ENCODE results near the gene CARD6. TPM values are rescaled to one million over a fixed set of nuclear protein-coding genes. Genes with fewer than 3 reads are reported as not detected.

The CARD6 gene
- total and polyA plus RNA-seq, 2 of the 13 experiments (the other 11 are each of a cell fraction or from before 2014, with no cell fraction given) = 0.33 to 1.4 TPM

- BruUV-seq (replicated peaks) = no TSS peak
- H3K79me2 ChIP-seq (ENCODE audit: insufficient read depth, low read length) = peaks cover 27% of the 10 kb centered on the region
- ChIA-PET CTCF (ENCODE audit: low intra/inter-chr PET ratio, low total read pairs) (no interaction called here), POLR2A (interaction anchor here (1.1 to 1.7 kb wide), 2 partner anchors 10 to 42 kb away, joined by 3 to 5 read pairs; no protein-coding TSS in a partner anchor)
- H3K9ac ChIP-seq (ENCODE audit: insufficient read depth, low read depth, low read length) = peak overlapping the region; percentile 97
- intact Hi-C loops (cut with micrococcal nuclease; ENCODE audit: unreplicated experiment) (loop anchor here (1.0 to 2.0 kb wide), 3 partner anchors 35 to 79 kb away; partner anchors contain the start of genes PRKAA1 and TTC33), in situ Hi-C loops (cut with HindIII; ENCODE audit: extremely low pct_ligation_motif_present, low pct_unique_long_range_greater_than_20kb) (loop anchor here (5.0 kb wide), 1 partner anchor 76 kb away; the partner anchor contains the start of gene TTC33)
- peaks cover 50% of the 10 kb centered on the region for H3K4me1 ChIP-seq (ENCODE audit: insufficient read depth, low read length)
- H4K20me1 ChIP-seq (ENCODE audit: insufficient read depth, low read length) = peaks cover 50% of the 10 kb centered on the region
- 5% methylated on average over 13 of the region's 13 CpGs for WGBS (ENCODE audit: low lambda C conversion rate)
- no peaks in the 10 kb centered on the region; a peak in 1 of 5 replicates for H3K27me3 ChIP-seq (ENCODE audit: control insufficient read depth in 1 of 2, insufficient read depth in 2 of 2, low read length in 2 of 2)
- H3K27ac ChIP-seq (ENCODE audit: extremely low read length, insufficient read depth, low read length) = peak overlapping the region; percentile 84
- H3K36me3 ChIP-seq (replicated peaks in 1 of 2; ENCODE audit: control insufficient read depth in 1 of 2, insufficient read depth in 2 of 2, low read length in 2 of 2) = peaks cover 13 to 53% of the 10 kb centered on the region in 2 experiments
- FAIRE-seq (no peak), DNase-seq (ENCODE audit: low spot score) (no peak), ATAC-seq (no peak)
- no peak for TF ChIP-seq RNF2 (conservative IDR thresholded peaks at IDR 0.05; ENCODE audit: low read depth)
- TF ChIP-seq POLR2A (IDR thresholded peaks at IDR 0.05; ENCODE audit: insufficient read depth in 1 of 2, low read depth in 2 of 2, low read length in 2 of 2) = 0 out of 4 replicates have a peak, but pooled peaks of 1 of the 2 experiments have one; percentile 11
- TF ChIP-seq KMT2A (CRISPR knock-in tag; IDR thresholded peaks at IDR 0.05) = peak; percentile 34; the same call in 1 of the 2 replicates
- 0 out of 2 replicates have a peak, but pooled peaks have one; percentile 65 for TF ChIP-seq ZNF670 (CRISPR knock-in tag; IDR thresholded peaks at IDR 0.05; ENCODE audit: borderline replicate concordance)
- H3K4me2 ChIP-seq (ENCODE audit: low read depth, low read length) = peak overlapping the region; percentile 92
- no peak overlapping the region for H2AFZ ChIP-seq (ENCODE audit: low read length)
- peak overlapping the region; percentile 61 to 82 (median 82) for H3K4me3 ChIP-seq (replicated peaks in 1 of 3; ENCODE audit: insufficient read depth in 1 of 3, low read depth in 2 of 3, low read length in 3 of 3)
- no peaks in the 10 kb centered on the region for H3K9me3 ChIP-seq (ENCODE audit: low read length)
Observed at GRCh38 chr5:40833712-40834229, 7.4 kb upstream of the CARD6 start.

GRCh38 chr5:40834391-40834848 is 6.7 kb upstream of the CARD6 start:
- TSS peak; percentile 69 for BruUV-seq (replicated peaks)
- WGBS (ENCODE audit: low lambda C conversion rate) = under 1% methylated on average over 13 of the region's 21 CpGs
- TF ChIP-seq POGZ (CRISPR knock-in tag; IDR thresholded peaks at IDR 0.05) = no peak
- no peak for TF ChIP-seq ZBTB40 (IDR thresholded peaks at IDR 0.05)
- 0 out of 2 replicates have a peak, but pooled peaks have one; percentile 41 for TF ChIP-seq ZBTB40 (CRISPR knock-in tag; IDR thresholded peaks at IDR 0.05)
- no peak for TF ChIP-seq HOXA7 (CRISPR knock-in tag; IDR thresholded peaks at IDR 0.05)

More at GRCh38 chr5:40834391-40834848, 6.7 kb upstream of the CARD6 start:
- Histone ChIP-seq H3K27me3 (ENCODE audit: control insufficient read depth in 1 of 2, insufficient read depth in 2 of 2, low read length in 2 of 2) (no peaks in the 10 kb centered on the region; a peak in 1 of 5 replicates), H3K9ac (ENCODE audit: insufficient read depth, low read depth, low read length) (peak overlapping the region; percentile 97), H3K4me3 (replicated peaks in 1 of 3; ENCODE audit: insufficient read depth in 1 of 3, low read depth in 2 of 3, low read length in 3 of 3) (peak overlapping the region; percentile 61 to 82 (median 82)), H3K27ac (ENCODE audit: extremely low read length, insufficient read depth, low read length) (peak overlapping the region; percentile 84), H3K9me3 (ENCODE audit: low read length) (no peaks in the 10 kb centered on the region), H3K4me2 (ENCODE audit: low read depth, low read length) (peak overlapping the region; percentile 92), H3K79me2 (ENCODE audit: insufficient read depth, low read length) (peaks cover 27% of the 10 kb centered on the region), H3K36me3 (replicated peaks in 1 of 2; ENCODE audit: control insufficient read depth in 1 of 2, insufficient read depth in 2 of 2, low read length in 2 of 2) (peaks cover 12 to 46% of the 10 kb centered on the region in 2 experiments), H4K20me1 (ENCODE audit: insufficient read depth, low read length) (peaks cover 44% of the 10 kb centered on the region), H2AFZ (ENCODE audit: low read length) (no peak overlapping the region), H3K4me1 (ENCODE audit: insufficient read depth, low read length) (peaks cover 50% of the 10 kb centered on the region)
- ATAC-seq (no peak), DNase-seq (ENCODE audit: low spot score) (no peak), FAIRE-seq (no peak)
- in situ Hi-C loops (cut with HindIII; ENCODE audit: extremely low pct_ligation_motif_present, low pct_unique_long_range_greater_than_20kb) = loop anchor here (5.0 kb wide), 1 partner anchor 77 kb away; the partner anchor contains the start of gene TTC33
- POLR2A ChIA-PET = interaction anchor here (1.0 to 1.5 kb wide), 7 partner anchors 43 to 1091 kb away, joined by 3 to 9 read pairs (median 3); partner anchors contain the start of genes FBXO4 and RIMOC1
- CTCF ChIA-PET (ENCODE audit: low intra/inter-chr PET ratio, low total read pairs) = no interaction called here
- intact Hi-C loops (cut with micrococcal nuclease; ENCODE audit: unreplicated experiment) = loop anchor here (1.0 to 2.0 kb wide), 3 partner anchors 36 to 80 kb away; partner anchors contain the start of genes PRKAA1 and TTC33
